Right lobe of liver (tissue), 6 donors: ENCODE measurements around the gene GPSM3. TPM values are rescaled to one million over a fixed set of nuclear protein-coding genes. Genes with fewer than 3 reads are reported as not detected.
A peak's percentile ranks its signal among the peaks of the same experiment; 100 is the strongest.

Experiments
- ATAC-seq, 4 donors: fragments of 200-7000 bp; cut with Tn5 transposase; one replicate each; pipeline ENCODE4 v1.9.1; 2020; ENCODE audit warnings: mild to moderate bottlenecking in 4 of 4, moderate library complexity in 4 of 4
- DNase-seq, 3 donors: peaks; one replicate each; pipeline ENCODE4 v3.0.0-alpha.2; 2020
- H3K27ac ChIP-seq, 3 donors: fragments of 200-600 bp; one replicate each; pipeline ENCODE4 v1.8.0; 2022
- H3K27me3 ChIP-seq, 2 donors: fragments of 200-600 bp; one replicate each; pipeline ENCODE4 v1.8.0; 2022
- H3K36me3 ChIP-seq, 4 donors: fragments of 200-600 bp; sonication (generic) in 1 of 4; one replicate each; pipeline versions ENCODE4 v1.5.1 to v1.8.0; 2017 to 2022; ENCODE audit warnings: control low read depth in 1 of 4
- H3K4me1 ChIP-seq, 4 donors: fragments of 200-600 bp; sonication (generic) in 1 of 4; one replicate each; pipeline versions ENCODE4 v1.5.1 to v1.8.0; 2017 to 2022; ENCODE audit warnings: control low read depth in 1 of 4
- H3K4me3 ChIP-seq, 3 donors: fragments of 200-600 bp; one replicate each; pipeline ENCODE4 v1.8.0; 2022
- H3K9me3 ChIP-seq, 4 donors: fragments of 200-600 bp; sonication (generic) in 1 of 4; one replicate each; pipeline versions ENCODE4 v1.5.1 to v1.8.0; 2017 to 2022; ENCODE audit warnings: control low read depth in 1 of 4
- CTCF ChIP-seq, 4 donors: fragments of 200-600 bp in 3 of 4; fragments of 450-650 bp in 1 of 4; IDR thresholded peaks; one replicate each; pipeline versions ENCODE4 v1.5.1 to v1.8.0; 2016 to 2022; ENCODE audit warnings: antibody characterized with exemption in 4 of 4, mild to moderate bottlenecking in 2 of 4
- POLR2A ChIP-seq: fragments of 450-650 bp; IDR thresholded peaks from one replicate; pipeline ENCODE4 v1.6.1; 2017; ENCODE audit warnings: antibody characterized with exemption, mild to moderate bottlenecking
- WGBS: methylation state at CpG from one replicate; pipeline ENCODE4 v1.1.6; 2018; ENCODE audit warnings: low coverage, low lambda C conversion rate; ENCODE audit not compliant: insufficient coverage; ENCODE audit errors: missing lambda C conversion rate; 5-methylcytosine and 5-hydroxymethylcytosine counted together
- intact Hi-C, 2 donors: fragments of 100-400 bp; cut with DNase I; formaldehyde crosslinking; loops; one replicate each; pipeline versions ENCODE4 v1.11.2 to v1.14.1; 2022
- total RNA-seq, 6 experiments: library from RNA; depleted of rRNA in 2 of 6; stranded (reverse); fragments of >200 nt in 2 of 6; fragmentation: NEBNext Ultra II Directional in 3 of 6; extraction: Animal tissue kit (Norgen Biotek cat#: 25700) in 3 of 6; gene quantifications; one replicate each; pipeline versions ENCODE4 v1.1.0 to v1.2.4, GENCODE V29; 2016 to 2023
- donor health status: DM: no; HTN: yes; CAD: no.
- donor health status: DM: no; HTN: no; CAD: no.
- donor health status: DM: no; HTN: no; CAD: no.
- donor health status: DM: no; HTN: yes; CAD: no.
- donor health status: DM: no; HTN: yes; CAD: no.

The GPSM3 gene
- total RNA-seq, 6 experiments from 2014 or later: 3.7 to 9.2 (median 5.7) TPM

- Histone ChIP-seq H3K27ac (peak overlapping the region in 2 of 3 donors; percentile 73 to 97), H3K4me3 (peak overlapping the region; percentile 85 to 89 (median 87)), H3K27me3 (no peaks in the 10 kb centered on the region), H3K36me3 (peaks cover 0 to 5% (median 2%) of the 10 kb centered on the region in 4 donors), H3K9me3 (no peaks in the 10 kb centered on the region), H3K4me1 (peaks cover 0 to 32% (median 9%) of the 10 kb centered on the region in 4 donors)
- DNase-seq (no peak), ATAC-seq (no peak)
- 0% methylated on average over 2 of the region's 2 CpGs for WGBS
- intact Hi-C loops: no loop called here
- TF ChIP-seq CTCF (IDR thresholded peaks at IDR 0.05) (no peak), POLR2A (no peak)
Observed at GRCh38 chr6:32175322-32175710, 17.1 kb downstream of the GPSM3 start.

GRCh38 chr6:32174416-32174815 lies 18.0 kb downstream of the GPSM3 start:
- H3K27me3 ChIP-seq: no peaks in the 10 kb centered on the region
- peaks cover 0 to 12% (median 6%) of the 10 kb centered on the region in 4 donors for H3K36me3 ChIP-seq
- no peak overlapping the region for H3K27ac ChIP-seq
- WGBS: no CpG with 5 or more reads among the region's 1 CpG
- intact Hi-C loops: no loop called here
- DNase-seq (no peak), ATAC-seq (no peak)
- TF ChIP-seq POLR2A (no peak), CTCF (IDR thresholded peaks at IDR 0.05) (no peak)
- H3K4me1 ChIP-seq: peaks cover 0 to 30% (median 9%) of the 10 kb centered on the region in 4 donors
- no peaks in the 10 kb centered on the region for H3K9me3 ChIP-seq
- no peak overlapping the region for H3K4me3 ChIP-seq

GRCh38 chr6:32173051-32173727 lies 19.3 kb downstream of the GPSM3 start:
- no peak for TF ChIP-seq CTCF (IDR thresholded peaks at IDR 0.05)
- TF ChIP-seq POLR2A: no peak

GRCh38 chr6:32171234-32171633 lies 21.2 kb downstream of the GPSM3 start:
- peaks cover 0 to 25% (median 10%) of the 10 kb centered on the region in 4 donors for H3K36me3 ChIP-seq
- H3K4me1 ChIP-seq: peaks cover 0 to 12% (median 5%) of the 10 kb centered on the region in 4 donors
- ATAC-seq: no peak
- no peak overlapping the region for H3K4me3 ChIP-seq
- no peaks in the 10 kb centered on the region for H3K27me3 ChIP-seq
- no peaks in the 10 kb centered on the region for H3K9me3 ChIP-seq
- no peak overlapping the region for H3K27ac ChIP-seq
- intact Hi-C loops: no loop called here
- DNase-seq: no peak
- WGBS: 96% methylated on average over 6 of the region's 6 CpGs
- no peak for TF ChIP-seq CTCF (IDR thresholded peaks at IDR 0.05)
- no peak for TF ChIP-seq POLR2A

More at GRCh38 chr6:32173051-32173727, 19.3 kb downstream of the GPSM3 start:
- intact Hi-C loops: no loop called here
- ATAC-seq (no peak), DNase-seq (no peak)
- Histone ChIP-seq H3K4me3 (no peak overlapping the region), H3K27ac (no peak overlapping the region), H3K27me3 (no peaks in the 10 kb centered on the region), H3K36me3 (peaks cover 0 to 21% (median 6%) of the 10 kb centered on the region in 4 donors), H3K9me3 (no peaks in the 10 kb centered on the region), H3K4me1 (peaks cover 0 to 22% (median 9%) of the 10 kb centered on the region in 4 donors)
- 79% methylated on average over 3 of the region's 4 CpGs for WGBS
